Naive thymus-derived CD4-positive, alpha-beta T cell (primary cell): Measurements from ENCODE around the gene IGF2R. TPM values are rescaled to one million over a fixed set of nuclear protein-coding genes. Genes with fewer than 3 reads are reported as not detected.
"Not testable (repeated sequence)": the region's sequence is repeated elsewhere in the genome, so short reads cannot be mapped to it uniquely, and the experiment has no call there.

Source experiments
- ATAC-seq: fragments of 150-1000 bp; cut with Tn5 transposase; 2 replicates; pipeline ENCODE4 v1.10.0; 2021; ENCODE audit warnings: mild to moderate bottlenecking, moderate library complexity
- CTCF ChIA-PET: fragments of 350-600 bp; sonication (Branson Sonifier 250); formaldehyde crosslinking; loops from one replicate; lab custom pipeline; 2021; ENCODE audit warnings: antibody characterized with exemption; lab: Charles Lee
- POLR2A ChIA-PET: fragments of 350-600 bp; sonication (Branson Sonifier 250); formaldehyde crosslinking; loops from one replicate; lab custom pipeline; 2021; ENCODE audit warnings: antibody characterized with exemption, inconsistent platforms; lab: Charles Lee
- DNase-seq, 9 donors: peaks; one replicate each; pipeline versions ENCODE4 v3.0.0 to v3.0.0-alpha.2; 2020 to 2022; ENCODE audit warnings: mixed read lengths in 1 of 9
- H3K27ac ChIP-seq: one replicate; pipeline ENCODE4 v1.7.0; 2013; ENCODE audit warnings: mild to moderate bottlenecking, low read depth, low read length, moderate library complexity
- H3K27me3 ChIP-seq, 2 donors: one replicate each; pipeline ENCODE4 v1.7.0; 2013; ENCODE audit warnings: low read length in 2 of 2, mild to moderate bottlenecking in 2 of 2, moderate library complexity in 2 of 2; ENCODE audit not compliant: control insufficient read depth in 2 of 2, insufficient read depth in 2 of 2
- H3K36me3 ChIP-seq, 3 experiments: 1 replicate in 2 of 3; 2 replicates in 1 of 3; pipeline ENCODE4 v1.7.0; 2013; ENCODE audit warnings: low read length in 3 of 3, mild to moderate bottlenecking in 3 of 3, moderate library complexity in 1 of 3; ENCODE audit not compliant: insufficient read depth in 3 of 3, control insufficient read depth in 2 of 3
- H3K4me1 ChIP-seq, 2 donors: one replicate each; pipeline ENCODE4 v1.7.0; 2013; ENCODE audit warnings: low read length in 2 of 2, mild to moderate bottlenecking in 2 of 2, moderate library complexity in 1 of 2; ENCODE audit not compliant: control insufficient read depth in 2 of 2, insufficient read depth in 2 of 2
- H3K4me3 ChIP-seq: 2 replicates; pipeline ENCODE4 v1.7.0; 2013; ENCODE audit warnings: mild to moderate bottlenecking, low read length
- H3K9me3 ChIP-seq, 3 experiments: 1 replicate in 2 of 3; 2 replicates in 1 of 3; pipeline ENCODE4 v1.7.0; 2013; ENCODE audit warnings: low read length in 3 of 3; ENCODE audit not compliant: control insufficient read depth in 2 of 3
- H3K27ac Mint-ChIP-seq, 9 donors: one replicate each; pipeline ENCODE4 v1.8.0; 2020 to 2022; ENCODE audit warnings: mixed read lengths in 9 of 9, mild to moderate bottlenecking in 8 of 9, moderate library complexity in 5 of 9, inconsistent platforms in 2 of 9
- H3K27me3 Mint-ChIP-seq, 5 donors: one replicate each; pipeline ENCODE4 v1.8.0; 2021 to 2022; ENCODE audit warnings: mixed read lengths in 5 of 5, mild to moderate bottlenecking in 1 of 5
- H3K36me3 Mint-ChIP-seq, 5 donors: one replicate each; pipeline ENCODE4 v1.8.0; 2020 to 2022; ENCODE audit warnings: mixed read lengths in 5 of 5, mild to moderate bottlenecking in 3 of 5, inconsistent platforms in 1 of 5
- H3K4me1 Mint-ChIP-seq, 7 donors: one replicate each; pipeline ENCODE4 v1.8.0; 2020 to 2022; ENCODE audit warnings: mixed read lengths in 7 of 7, mild to moderate bottlenecking in 3 of 7, inconsistent platforms in 1 of 7
- H3K4me3 Mint-ChIP-seq, 10 donors: one replicate each; pipeline ENCODE4 v1.8.0; 2020 to 2022; ENCODE audit warnings: mild to moderate bottlenecking in 10 of 10, mixed read lengths in 10 of 10, moderate library complexity in 6 of 10, inconsistent platforms in 2 of 10
- H3K9me3 Mint-ChIP-seq, 11 donors: one replicate each; pipeline ENCODE4 v1.8.0; 2020 to 2022; ENCODE audit warnings: mixed read lengths in 11 of 11, mild to moderate bottlenecking in 4 of 11, inconsistent platforms in 1 of 11, moderate library complexity in 1 of 11
- intact Hi-C, 2 donors: fragments of 100-400 bp; cut with micrococcal nuclease; formaldehyde crosslinking; loops; one replicate each; pipeline ENCODE4 v1.15.1; 2023
- polyA plus RNA-seq, 2 donors: library from polyadenylated mRNA; unstranded; fragments of 300-500 nt; fragmentation: Illumina TruSeq; gene quantifications; one replicate each; pipeline ENCODE4 v1.2.3, GENCODE V29; 2021
- total RNA-seq, 6 experiments: library from RNA in 5 of 6; stranded (reverse) in 5 of 6; gene quantifications; 1 replicate in 5 of 6; 2 replicates in 1 of 6; pipeline ENCODE4 v1.2.3 and lab custom pipeline; 2021 to 2026

Gene IGF2R
- total and polyA plus RNA-seq, 7 experiments from 2014 or later = 8.7 to 79.2 (median 70.4) TPM

GRCh38 chr6:160111806-160112205, 142.9 kb downstream of the IGF2R start:
- ATAC-seq (no peak), DNase-seq (no peak)
- POLR2A ChIA-PET = no interaction called here
- H3K36me3 Mint-ChIP-seq = peaks cover 0 to 25% (median 22%) of the 10 kb centered on the region in 5 donors
- no peak overlapping the region for H3K4me3 Mint-ChIP-seq
- Histone ChIP-seq H3K4me1 (no peaks in the 10 kb centered on the region), H3K36me3 (no peaks in the 10 kb centered on the region), H3K27ac (no peak overlapping the region), H3K4me3 (no peak overlapping the region), H3K9me3 (no peaks in the 10 kb centered on the region), H3K27me3 (no peaks in the 10 kb centered on the region)
- H3K27me3 Mint-ChIP-seq = no peaks in the 10 kb centered on the region
- CTCF ChIA-PET = no interaction called here
- no peaks in the 10 kb centered on the region for H3K9me3 Mint-ChIP-seq
- H3K27ac Mint-ChIP-seq = no peak overlapping the region
- intact Hi-C loops = no loop called here
- H3K4me1 Mint-ChIP-seq = peaks cover 9 to 27% (median 20%) of the 10 kb centered on the region in 7 donors

GRCh38 chr6:160112628-160113299, 143.9 kb downstream of the IGF2R start:
- Mint-ChIP-seq H3K36me3 (peaks cover 0 to 29% (median 24%) of the 10 kb centered on the region in 5 donors), H3K27ac (peak overlapping the region in 1 of 9 donors; percentile 34)
- no peak for ATAC-seq

GRCh38 chr6:160114536-160114935, 145.7 kb downstream of the IGF2R start:
- H3K4me1 ChIP-seq, CTCF ChIA-PET, H3K36me3 ChIP-seq, ATAC-seq, H3K27ac ChIP-seq, H3K27me3 ChIP-seq, H3K4me3 Mint-ChIP-seq, H3K9me3 Mint-ChIP-seq, H3K9me3 ChIP-seq, H3K4me3 ChIP-seq, POLR2A ChIA-PET, H3K27me3 Mint-ChIP-seq, intact Hi-C loops, DNase-seq: not testable (repeated sequence)
- Mint-ChIP-seq H3K36me3 (peaks cover 3 to 32% (median 30%) of the 10 kb centered on the region in 5 donors), H3K4me1 (peaks cover 0 to 12% (median 6%) of the 10 kb centered on the region in 7 donors), H3K27ac (peak overlapping the region in 1 of 9 donors; percentile 23)

More at GRCh38 chr6:160112628-160113299, 143.9 kb downstream of the IGF2R start:
- Histone ChIP-seq H3K4me1 (no peaks in the 10 kb centered on the region), H3K4me3 (no peak overlapping the region), H3K9me3 (no peaks in the 10 kb centered on the region), H3K27me3 (no peaks in the 10 kb centered on the region), H3K27ac (no peak overlapping the region), H3K36me3 (no peaks in the 10 kb centered on the region)
- intact Hi-C loops = no loop called here
- ChIA-PET CTCF (no interaction called here), POLR2A (no interaction called here)
- no peak for DNase-seq
- peaks cover 0 to 2% (median 0%) of the 10 kb centered on the region in 11 donors for H3K9me3 Mint-ChIP-seq
- peaks cover 9 to 24% (median 20%) of the 10 kb centered on the region in 7 donors for H3K4me1 Mint-ChIP-seq
- no peaks in the 10 kb centered on the region for H3K27me3 Mint-ChIP-seq
- no peak overlapping the region for H3K4me3 Mint-ChIP-seq

- Mint-ChIP-seq H3K4me3 (no peak overlapping the region), H3K36me3 (peaks cover 3 to 35% (median 30%) of the 10 kb centered on the region in 5 donors), H3K4me1 (peaks cover 0 to 8% (median 3%) of the 10 kb centered on the region in 7 donors), H3K27ac (no peak overlapping the region), H3K9me3 (peaks cover 0 to 4% (median 0%) of the 10 kb centered on the region in 11 donors), H3K27me3 (no peaks in the 10 kb centered on the region)
- ChIA-PET POLR2A (no interaction called here), CTCF (no interaction called here)
- H3K36me3 ChIP-seq = no peaks in the 10 kb centered on the region
- no peak overlapping the region for H3K27ac ChIP-seq
- ATAC-seq = no peak
- no peaks in the 10 kb centered on the region for H3K9me3 ChIP-seq
- H3K4me3 ChIP-seq = no peak overlapping the region
- intact Hi-C loops = no loop called here
- H3K27me3 ChIP-seq = no peaks in the 10 kb centered on the region
- no peaks in the 10 kb centered on the region for H3K4me1 ChIP-seq
- DNase-seq = no peak
Observed at GRCh38 chr6:160115421-160115820, 146.5 kb downstream of the IGF2R start.

- Mint-ChIP-seq H3K4me1 (no peaks in the 10 kb centered on the region), H3K27me3 (no peaks in the 10 kb centered on the region), H3K9me3 (peaks cover 0 to 4% (median 0%) of the 10 kb centered on the region in 11 donors), H3K4me3 (no peak overlapping the region), H3K36me3 (peaks cover 3 to 35% (median 27%) of the 10 kb centered on the region in 5 donors), H3K27ac (no peak overlapping the region)
- no peaks in the 10 kb centered on the region for H3K4me1 ChIP-seq
- H3K9me3 ChIP-seq = no peaks in the 10 kb centered on the region
- CTCF ChIA-PET = no interaction called here
- no peaks in the 10 kb centered on the region for H3K27me3 ChIP-seq
- H3K4me3 ChIP-seq = no peak overlapping the region
- DNase-seq = no peak
- H3K36me3 ChIP-seq = no peaks in the 10 kb centered on the region
- intact Hi-C loops = no loop called here
- H3K27ac ChIP-seq = no peak overlapping the region
- no peak for ATAC-seq
- POLR2A ChIA-PET = no interaction called here
Observed at GRCh38 chr6:160116411-160116810, 147.5 kb downstream of the IGF2R start.

- ChIA-PET POLR2A (no interaction called here), CTCF (no interaction called here)
- ATAC-seq (no peak), DNase-seq (no peak)
- Histone ChIP-seq H3K4me1 (no peaks in the 10 kb centered on the region), H3K27ac (no peak overlapping the region), H3K4me3 (no peak overlapping the region), H3K27me3 (no peaks in the 10 kb centered on the region), H3K9me3 (no peaks in the 10 kb centered on the region), H3K36me3 (no peaks in the 10 kb centered on the region)
- no peaks in the 10 kb centered on the region for H3K4me1 Mint-ChIP-seq
- intact Hi-C loops = no loop called here
- H3K4me3 Mint-ChIP-seq = no peak overlapping the region
- H3K27me3 Mint-ChIP-seq = no peaks in the 10 kb centered on the region
- H3K36me3 Mint-ChIP-seq = peaks cover 3 to 35% (median 27%) of the 10 kb centered on the region in 5 donors
- peaks cover 0 to 4% (median 0%) of the 10 kb centered on the region in 11 donors for H3K9me3 Mint-ChIP-seq
- H3K27ac Mint-ChIP-seq = no peak overlapping the region
Observed at GRCh38 chr6:160117137-160117536, 148.3 kb downstream of the IGF2R start.
